ENCODE data around the gene TMEFF2. TPM values are rescaled to one million over a fixed set of nuclear protein-coding genes. Genes with fewer than 3 reads are reported as not detected.

Gene TMEFF2, protein sequence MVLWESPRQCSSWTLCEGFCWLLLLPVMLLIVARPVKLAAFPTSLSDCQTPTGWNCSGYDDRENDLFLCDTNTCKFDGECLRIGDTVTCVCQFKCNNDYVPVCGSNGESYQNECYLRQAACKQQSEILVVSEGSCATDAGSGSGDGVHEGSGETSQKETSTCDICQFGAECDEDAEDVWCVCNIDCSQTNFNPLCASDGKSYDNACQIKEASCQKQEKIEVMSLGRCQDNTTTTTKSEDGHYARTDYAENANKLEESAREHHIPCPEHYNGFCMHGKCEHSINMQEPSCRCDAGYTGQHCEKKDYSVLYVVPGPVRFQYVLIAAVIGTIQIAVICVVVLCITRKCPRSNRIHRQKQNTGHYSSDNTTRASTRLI
- total RNA-seq = not detected in 2 replicates

DNA sequence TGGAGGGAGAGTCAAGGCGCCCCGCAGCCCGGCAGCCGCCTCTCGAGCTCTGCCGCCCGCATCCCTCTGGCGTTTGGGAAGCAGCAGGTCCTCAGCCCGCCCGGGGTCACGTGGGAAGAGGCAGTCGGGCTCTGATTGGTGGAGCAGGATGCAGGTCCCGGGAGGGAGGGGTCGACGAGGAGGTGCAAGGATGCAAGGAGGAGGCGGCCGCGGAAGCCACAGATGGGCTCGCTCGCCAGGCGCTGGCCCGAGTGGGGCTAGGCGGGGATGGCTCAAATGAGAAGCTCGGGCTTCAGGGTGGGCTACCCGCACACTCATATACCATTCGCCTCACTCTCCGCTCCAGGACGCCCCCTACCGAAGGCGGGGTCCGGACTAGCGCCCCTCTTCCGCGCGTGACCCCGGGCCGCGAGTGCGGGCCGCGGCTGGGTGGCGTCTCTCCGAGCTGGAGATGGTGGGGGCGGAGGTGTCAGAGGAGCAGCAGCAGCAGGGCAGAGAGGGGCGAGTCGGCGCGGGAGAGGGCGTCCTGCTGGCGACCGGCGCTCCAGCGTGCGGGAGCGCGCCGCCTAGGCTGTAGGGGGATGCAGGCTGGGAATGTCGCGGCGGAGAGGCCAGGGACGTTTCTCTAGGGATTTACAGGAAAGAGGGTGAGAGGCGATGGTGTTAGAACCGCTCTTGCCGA is at the start of gene TMEFF2:
TMEFF2 (minus strand) TSS at position 68 of the 682 bp plus-strand sequence. CDS start 409 bp downstream, outside the sequence.
- Mint-ChIP-seq H3K27me3 (peaks cover 70% of the 10 kb centered on the region), H3K4me1 (peaks cover 15% of the 10 kb centered on the region), H3K36me3 (ENCODE audit: low read depth) (no peaks in the 10 kb centered on the region), H3K9me3 (no peaks in the 10 kb centered on the region), H3K4me3 (peak within 1 kb of the TSS; percentile 83), H3K27ac (no peak within 1 kb of the TSS)
- DNase-seq = peak; percentile 81
- intact Hi-C loops (cut with micrococcal nuclease) = no loop called here

- Mint-ChIP-seq H3K27me3 (no peaks in the 10 kb centered on the region), H3K4me3 (no peak overlapping the region), H3K36me3 (ENCODE audit: low read depth) (no peaks in the 10 kb centered on the region), H3K9me3 (no peaks in the 10 kb centered on the region), H3K4me1 (no peaks in the 10 kb centered on the region), H3K27ac (no peak overlapping the region)
- no peak for DNase-seq
- intact Hi-C loops (cut with micrococcal nuclease) = no loop called here
These were observed 48.8 kb upstream of the TMEFF2 start for GRCh38 chr2:192243488-192243887.

- Mint-ChIP-seq H3K27me3 (no peaks in the 10 kb centered on the region), H3K36me3 (ENCODE audit: low read depth) (no peaks in the 10 kb centered on the region), H3K4me1 (no peaks in the 10 kb centered on the region), H3K9me3 (no peaks in the 10 kb centered on the region), H3K4me3 (no peak overlapping the region), H3K27ac (no peak overlapping the region)
- no peak for DNase-seq
- intact Hi-C loops (cut with micrococcal nuclease) = no loop called here
These were observed 41.4 kb upstream of the TMEFF2 start for GRCh38 chr2:192236136-192236535.

DNA sequence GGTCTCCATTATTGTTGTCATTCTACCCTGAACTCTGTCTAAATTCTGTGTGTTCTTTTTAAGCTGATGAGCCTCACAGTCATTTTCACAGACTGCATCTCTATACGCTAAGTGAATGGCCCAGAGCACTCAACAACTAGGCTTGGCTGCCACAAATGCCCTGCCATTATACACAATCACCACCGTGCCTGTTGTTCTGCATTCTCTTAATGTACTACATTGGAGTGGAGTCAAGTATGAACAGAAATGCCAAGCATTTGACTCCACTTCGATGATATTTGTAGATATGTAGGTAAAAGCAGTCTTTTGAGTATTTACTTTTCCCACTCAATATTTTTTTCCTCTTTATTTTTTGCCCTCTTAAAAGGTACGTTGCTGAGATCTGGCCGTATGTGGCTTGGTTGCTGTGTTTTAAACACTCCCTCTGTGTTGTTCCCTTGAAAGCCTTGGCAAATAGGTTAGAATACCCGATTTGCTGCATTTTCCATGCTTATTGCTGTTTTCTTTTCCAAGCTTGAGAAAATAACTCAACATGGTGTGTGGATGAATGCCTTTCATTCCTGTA is 36.2 kb upstream of the TMEFF2 start:
- Mint-ChIP-seq H3K36me3 (ENCODE audit: low read depth) (no peaks in the 10 kb centered on the region), H3K9me3 (no peaks in the 10 kb centered on the region), H3K4me3 (no peak overlapping the region), H3K4me1 (no peaks in the 10 kb centered on the region), H3K27me3 (no peaks in the 10 kb centered on the region), H3K27ac (no peak overlapping the region)
- no peak for DNase-seq
- intact Hi-C loops (cut with micrococcal nuclease) = no loop called here

DNA sequence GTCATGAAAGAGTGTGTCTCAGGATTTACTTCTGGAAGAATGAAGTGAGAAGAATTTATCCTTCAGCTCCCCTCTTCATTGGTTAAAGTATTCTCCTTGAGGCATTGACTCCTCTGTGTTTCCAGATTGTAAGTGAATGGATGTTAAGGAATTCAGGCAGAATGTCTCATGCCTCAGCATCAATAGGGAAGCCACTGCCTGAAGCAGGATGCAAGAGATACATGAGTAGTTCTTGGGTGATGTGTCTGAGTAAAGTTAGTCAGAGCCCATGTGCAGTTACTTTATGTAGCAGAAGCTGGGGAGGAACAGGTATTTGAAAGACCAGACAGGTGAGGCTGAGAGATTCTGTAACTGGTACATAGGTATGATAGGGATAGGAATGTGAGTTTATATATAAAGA is 34.0 kb upstream of the TMEFF2 start:
- Mint-ChIP-seq H3K27me3 (no peaks in the 10 kb centered on the region), H3K36me3 (ENCODE audit: low read depth) (no peaks in the 10 kb centered on the region), H3K4me1 (no peaks in the 10 kb centered on the region), H3K9me3 (no peaks in the 10 kb centered on the region), H3K4me3 (no peak overlapping the region), H3K27ac (no peak overlapping the region)
- intact Hi-C loops (cut with micrococcal nuclease) = no loop called here
- DNase-seq = no peak

DNA sequence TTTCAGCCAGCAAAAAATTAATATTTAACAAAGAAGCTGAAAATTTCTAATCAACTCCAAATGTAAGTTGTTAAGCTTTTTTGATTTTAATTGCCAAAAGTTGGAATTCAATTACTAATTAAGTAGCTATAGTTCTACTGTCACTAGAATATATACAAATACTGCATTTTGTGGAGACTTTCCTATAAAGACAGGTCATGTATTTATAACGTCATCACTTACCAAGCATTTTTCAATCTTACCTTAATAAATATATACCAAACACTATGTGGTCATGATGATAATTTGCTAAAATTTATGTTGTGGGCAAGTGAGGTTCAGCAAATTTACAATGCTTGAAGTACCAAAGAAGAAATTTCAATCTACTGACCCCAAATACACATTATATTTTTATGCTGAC is 24.2 kb upstream of the TMEFF2 start:
- Mint-ChIP-seq H3K4me3 (no peak overlapping the region), H3K9me3 (no peaks in the 10 kb centered on the region), H3K27me3 (no peaks in the 10 kb centered on the region), H3K36me3 (ENCODE audit: low read depth) (no peaks in the 10 kb centered on the region), H3K27ac (no peak overlapping the region), H3K4me1 (no peaks in the 10 kb centered on the region)
- DNase-seq = no peak
- intact Hi-C loops (cut with micrococcal nuclease) = no loop called here

DNA sequence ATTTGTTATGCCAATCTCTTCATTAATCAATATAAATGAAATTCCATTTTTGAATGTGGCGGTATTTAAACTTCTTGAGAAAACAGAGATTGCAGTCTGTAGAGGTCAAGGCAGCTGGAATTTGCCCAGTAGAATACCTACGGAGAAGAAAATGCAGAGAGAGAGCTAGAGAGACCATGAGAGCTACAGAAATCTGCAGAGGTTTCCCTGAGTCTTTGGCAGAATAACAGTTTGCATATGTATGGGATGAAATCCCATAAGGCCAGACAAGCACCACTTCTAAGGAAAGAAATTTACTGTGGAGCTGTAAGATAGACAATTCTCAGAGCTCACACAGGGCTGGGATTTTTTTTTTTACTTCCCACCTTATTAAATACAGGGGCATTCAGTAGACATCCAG is 23.6 kb upstream of the TMEFF2 start:
- intact Hi-C loops (cut with micrococcal nuclease) = no loop called here
- Mint-ChIP-seq H3K27me3 (no peaks in the 10 kb centered on the region), H3K4me3 (no peak overlapping the region), H3K36me3 (ENCODE audit: low read depth) (no peaks in the 10 kb centered on the region), H3K9me3 (no peaks in the 10 kb centered on the region), H3K27ac (no peak overlapping the region), H3K4me1 (no peaks in the 10 kb centered on the region)
- no peak for DNase-seq

- intact Hi-C loops (cut with micrococcal nuclease) = no loop called here
- Mint-ChIP-seq H3K27me3 (peaks cover 3% of the 10 kb centered on the region), H3K36me3 (ENCODE audit: low read depth) (no peaks in the 10 kb centered on the region), H3K4me3 (no peak overlapping the region), H3K27ac (no peak overlapping the region), H3K9me3 (no peaks in the 10 kb centered on the region), H3K4me1 (no peaks in the 10 kb centered on the region)
- DNase-seq = no peak
These were observed 21.6 kb upstream of the TMEFF2 start for GRCh38 chr2:192216336-192216735.

- Mint-ChIP-seq H3K4me1 (no peaks in the 10 kb centered on the region), H3K27me3 (peaks cover 3% of the 10 kb centered on the region), H3K27ac (no peak overlapping the region), H3K9me3 (no peaks in the 10 kb centered on the region), H3K36me3 (ENCODE audit: low read depth) (no peaks in the 10 kb centered on the region), H3K4me3 (no peak overlapping the region)
- no peak for DNase-seq
- intact Hi-C loops (cut with micrococcal nuclease) = no loop called here
These were observed 20.6 kb upstream of the TMEFF2 start for GRCh38 chr2:192215096-192215877.

DNA sequence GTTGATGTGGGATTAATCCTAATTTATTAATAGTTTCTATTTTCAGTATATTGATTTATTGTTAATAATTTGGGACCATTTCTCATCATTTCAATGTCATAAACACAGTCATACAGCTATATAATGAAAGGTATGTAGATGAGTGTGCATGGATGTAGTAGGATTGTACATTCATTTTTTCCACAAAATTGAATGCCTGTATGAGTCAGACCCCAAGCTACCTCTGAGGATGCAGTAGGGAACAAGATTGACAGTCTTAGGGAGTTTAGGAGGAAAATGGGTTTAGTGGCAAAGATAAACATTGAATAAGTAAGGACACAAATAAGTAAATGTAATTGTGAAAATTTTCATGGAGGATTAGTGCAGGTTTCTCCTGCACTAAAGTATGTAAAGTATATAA is 14.1 kb upstream of the TMEFF2 start:
- Mint-ChIP-seq H3K36me3 (ENCODE audit: low read depth) (no peaks in the 10 kb centered on the region), H3K4me3 (no peak overlapping the region), H3K9me3 (no peaks in the 10 kb centered on the region)

GRCh38 chr2:192206399-192206798 is 11.7 kb upstream of the TMEFF2 start:
- DNase-seq = no peak
- H3K27ac Mint-ChIP-seq = no peak overlapping the region
- no peaks in the 10 kb centered on the region for H3K36me3 Mint-ChIP-seq (ENCODE audit: low read depth)
- no peak overlapping the region for H3K4me3 Mint-ChIP-seq
- intact Hi-C loops (cut with micrococcal nuclease) = no loop called here
- H3K9me3 Mint-ChIP-seq = no peaks in the 10 kb centered on the region
- peaks cover 9% of the 10 kb centered on the region for H3K27me3 Mint-ChIP-seq
- H3K4me1 Mint-ChIP-seq = no peaks in the 10 kb centered on the region

More for the DNA sequence above, 14.1 kb upstream of the TMEFF2 start:
- no peak for DNase-seq
- Mint-ChIP-seq H3K27me3 (peaks cover 3% of the 10 kb centered on the region), H3K27ac (no peak overlapping the region), H3K4me1 (no peaks in the 10 kb centered on the region)
- intact Hi-C loops (cut with micrococcal nuclease) = no loop called here

GRCh38 chr2:192203876-192204275 is 9.1 kb upstream of the TMEFF2 start:
- no peak for DNase-seq
- no peaks in the 10 kb centered on the region for H3K9me3 Mint-ChIP-seq
- no peak overlapping the region for H3K4me3 Mint-ChIP-seq
- intact Hi-C loops (cut with micrococcal nuclease) = no loop called here
- no peak overlapping the region for H3K27ac Mint-ChIP-seq
- H3K36me3 Mint-ChIP-seq (ENCODE audit: low read depth) = no peaks in the 10 kb centered on the region
- no peaks in the 10 kb centered on the region for H3K4me1 Mint-ChIP-seq
- peaks cover 17% of the 10 kb centered on the region for H3K27me3 Mint-ChIP-seq

GRCh38 chr2:192202373-192202772 is 7.6 kb upstream of the TMEFF2 start:
- intact Hi-C loops (cut with micrococcal nuclease) = no loop called here
- Mint-ChIP-seq H3K9me3 (no peaks in the 10 kb centered on the region), H3K27ac (no peak overlapping the region), H3K4me3 (no peak overlapping the region), H3K4me1 (no peaks in the 10 kb centered on the region), H3K27me3 (peaks cover 22% of the 10 kb centered on the region), H3K36me3 (ENCODE audit: low read depth) (no peaks in the 10 kb centered on the region)
- no peak for DNase-seq

DNA sequence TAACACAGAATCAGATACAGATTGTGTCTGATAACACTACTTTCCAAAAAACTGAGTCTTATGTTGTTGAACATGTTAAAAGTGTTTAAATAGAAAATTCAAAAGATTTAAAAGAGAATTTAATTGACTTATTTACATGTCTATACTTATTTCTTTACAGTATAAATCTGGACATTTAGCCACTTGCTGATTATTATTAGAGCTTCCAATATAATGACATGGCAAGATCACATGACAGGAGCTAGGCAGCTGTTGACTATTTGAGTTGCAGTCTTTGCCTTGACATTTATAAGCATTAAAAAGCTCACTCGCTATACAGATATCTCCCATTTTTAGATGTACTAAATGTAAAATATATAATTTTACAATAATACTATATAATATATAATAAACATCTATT is 6.4 kb upstream of the TMEFF2 start:
- Mint-ChIP-seq H3K27ac (no peak overlapping the region), H3K9me3 (no peaks in the 10 kb centered on the region), H3K36me3 (ENCODE audit: low read depth) (no peaks in the 10 kb centered on the region), H3K27me3 (peaks cover 30% of the 10 kb centered on the region), H3K4me1 (peaks cover 7% of the 10 kb centered on the region), H3K4me3 (no peak overlapping the region)
- no peak for DNase-seq
- intact Hi-C loops (cut with micrococcal nuclease) = no loop called here
